Measurements from ENCODE around the gene ST3GAL3.
A peak's percentile ranks its signal among the peaks of the same experiment; 100 is the strongest.

DNA sequence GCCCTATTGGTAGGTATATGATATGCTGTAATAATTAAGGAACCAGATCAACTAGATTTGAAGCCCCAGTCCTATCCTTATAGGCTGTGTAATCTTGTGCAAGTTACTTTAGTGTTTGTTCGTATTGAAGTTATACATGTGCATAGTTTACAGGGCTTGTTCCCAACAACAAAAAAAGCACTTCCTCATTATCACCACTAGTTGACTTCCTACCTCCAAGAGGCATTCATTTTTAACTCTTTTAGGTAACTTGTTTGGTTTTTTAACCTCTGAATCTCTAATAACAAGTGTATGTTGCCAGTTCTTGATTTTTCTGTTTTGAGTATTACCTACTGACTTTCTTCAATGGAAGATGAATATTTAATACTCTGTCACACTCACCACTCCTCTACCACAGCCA is 71.9 kb downstream of the ST3GAL3 start:
- TF ChIP-seq, protein P1, sequence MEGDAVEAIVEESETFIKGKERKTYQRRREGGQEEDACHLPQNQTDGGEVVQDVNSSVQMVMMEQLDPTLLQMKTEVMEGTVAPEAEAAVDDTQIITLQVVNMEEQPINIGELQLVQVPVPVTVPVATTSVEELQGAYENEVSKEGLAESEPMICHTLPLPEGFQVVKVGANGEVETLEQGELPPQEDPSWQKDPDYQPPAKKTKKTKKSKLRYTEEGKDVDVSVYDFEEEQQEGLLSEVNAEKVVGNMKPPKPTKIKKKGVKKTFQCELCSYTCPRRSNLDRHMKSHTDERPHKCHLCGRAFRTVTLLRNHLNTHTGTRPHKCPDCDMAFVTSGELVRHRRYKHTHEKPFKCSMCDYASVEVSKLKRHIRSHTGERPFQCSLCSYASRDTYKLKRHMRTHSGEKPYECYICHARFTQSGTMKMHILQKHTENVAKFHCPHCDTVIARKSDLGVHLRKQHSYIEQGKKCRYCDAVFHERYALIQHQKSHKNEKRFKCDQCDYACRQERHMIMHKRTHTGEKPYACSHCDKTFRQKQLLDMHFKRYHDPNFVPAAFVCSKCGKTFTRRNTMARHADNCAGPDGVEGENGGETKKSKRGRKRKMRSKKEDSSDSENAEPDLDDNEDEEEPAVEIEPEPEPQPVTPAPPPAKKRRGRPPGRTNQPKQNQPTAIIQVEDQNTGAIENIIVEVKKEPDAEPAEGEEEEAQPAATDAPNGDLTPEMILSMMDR (conservative IDR thresholded peaks at IDR 0.05; ENCODE audit: low read depth in 2 of 2): peak in 1 of 2 experiments; percentile 42; a peak in 3 of 4 replicates
- TF ChIP-seq EZH2 (IDR thresholded peaks at IDR 0.05; ENCODE audit: low read depth, unreplicated experiment) (no peak), POLR2AphosphoS5 (IDR thresholded peaks at IDR 0.05; ENCODE audit: low read depth) (no peak), EZH2phosphoT487 (IDR thresholded peaks at IDR 0.05; ENCODE audit: unreplicated experiment) (no peak), CREB1 (CRISPR knock-in tag; IDR thresholded peaks at IDR 0.05; ENCODE audit: low read depth) (no peak), ZNF331 (CRISPR knock-in tag; IDR thresholded peaks at IDR 0.05; ENCODE audit: low read depth) (no peak), NANOG (IDR thresholded peaks at IDR 0.05; ENCODE audit: borderline replicate concordance) (no peak), JUNB (IDR thresholded peaks at IDR 0.05; ENCODE audit: unreplicated experiment) (no peak), STAT1 (IDR thresholded peaks at IDR 0.05; ENCODE audit: unreplicated experiment) (no peak)
- TF ChIP-seq, protein P2, sequence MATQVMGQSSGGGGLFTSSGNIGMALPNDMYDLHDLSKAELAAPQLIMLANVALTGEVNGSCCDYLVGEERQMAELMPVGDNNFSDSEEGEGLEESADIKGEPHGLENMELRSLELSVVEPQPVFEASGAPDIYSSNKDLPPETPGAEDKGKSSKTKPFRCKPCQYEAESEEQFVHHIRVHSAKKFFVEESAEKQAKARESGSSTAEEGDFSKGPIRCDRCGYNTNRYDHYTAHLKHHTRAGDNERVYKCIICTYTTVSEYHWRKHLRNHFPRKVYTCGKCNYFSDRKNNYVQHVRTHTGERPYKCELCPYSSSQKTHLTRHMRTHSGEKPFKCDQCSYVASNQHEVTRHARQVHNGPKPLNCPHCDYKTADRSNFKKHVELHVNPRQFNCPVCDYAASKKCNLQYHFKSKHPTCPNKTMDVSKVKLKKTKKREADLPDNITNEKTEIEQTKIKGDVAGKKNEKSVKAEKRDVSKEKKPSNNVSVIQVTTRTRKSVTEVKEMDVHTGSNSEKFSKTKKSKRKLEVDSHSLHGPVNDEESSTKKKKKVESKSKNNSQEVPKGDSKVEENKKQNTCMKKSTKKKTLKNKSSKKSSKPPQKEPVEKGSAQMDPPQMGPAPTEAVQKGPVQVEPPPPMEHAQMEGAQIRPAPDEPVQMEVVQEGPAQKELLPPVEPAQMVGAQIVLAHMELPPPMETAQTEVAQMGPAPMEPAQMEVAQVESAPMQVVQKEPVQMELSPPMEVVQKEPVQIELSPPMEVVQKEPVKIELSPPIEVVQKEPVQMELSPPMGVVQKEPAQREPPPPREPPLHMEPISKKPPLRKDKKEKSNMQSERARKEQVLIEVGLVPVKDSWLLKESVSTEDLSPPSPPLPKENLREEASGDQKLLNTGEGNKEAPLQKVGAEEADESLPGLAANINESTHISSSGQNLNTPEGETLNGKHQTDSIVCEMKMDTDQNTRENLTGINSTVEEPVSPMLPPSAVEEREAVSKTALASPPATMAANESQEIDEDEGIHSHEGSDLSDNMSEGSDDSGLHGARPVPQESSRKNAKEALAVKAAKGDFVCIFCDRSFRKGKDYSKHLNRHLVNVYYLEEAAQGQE (IDR thresholded peaks at IDR 0.05; ENCODE audit: unreplicated experiment): no peak
- TF ChIP-seq, protein P3, sequence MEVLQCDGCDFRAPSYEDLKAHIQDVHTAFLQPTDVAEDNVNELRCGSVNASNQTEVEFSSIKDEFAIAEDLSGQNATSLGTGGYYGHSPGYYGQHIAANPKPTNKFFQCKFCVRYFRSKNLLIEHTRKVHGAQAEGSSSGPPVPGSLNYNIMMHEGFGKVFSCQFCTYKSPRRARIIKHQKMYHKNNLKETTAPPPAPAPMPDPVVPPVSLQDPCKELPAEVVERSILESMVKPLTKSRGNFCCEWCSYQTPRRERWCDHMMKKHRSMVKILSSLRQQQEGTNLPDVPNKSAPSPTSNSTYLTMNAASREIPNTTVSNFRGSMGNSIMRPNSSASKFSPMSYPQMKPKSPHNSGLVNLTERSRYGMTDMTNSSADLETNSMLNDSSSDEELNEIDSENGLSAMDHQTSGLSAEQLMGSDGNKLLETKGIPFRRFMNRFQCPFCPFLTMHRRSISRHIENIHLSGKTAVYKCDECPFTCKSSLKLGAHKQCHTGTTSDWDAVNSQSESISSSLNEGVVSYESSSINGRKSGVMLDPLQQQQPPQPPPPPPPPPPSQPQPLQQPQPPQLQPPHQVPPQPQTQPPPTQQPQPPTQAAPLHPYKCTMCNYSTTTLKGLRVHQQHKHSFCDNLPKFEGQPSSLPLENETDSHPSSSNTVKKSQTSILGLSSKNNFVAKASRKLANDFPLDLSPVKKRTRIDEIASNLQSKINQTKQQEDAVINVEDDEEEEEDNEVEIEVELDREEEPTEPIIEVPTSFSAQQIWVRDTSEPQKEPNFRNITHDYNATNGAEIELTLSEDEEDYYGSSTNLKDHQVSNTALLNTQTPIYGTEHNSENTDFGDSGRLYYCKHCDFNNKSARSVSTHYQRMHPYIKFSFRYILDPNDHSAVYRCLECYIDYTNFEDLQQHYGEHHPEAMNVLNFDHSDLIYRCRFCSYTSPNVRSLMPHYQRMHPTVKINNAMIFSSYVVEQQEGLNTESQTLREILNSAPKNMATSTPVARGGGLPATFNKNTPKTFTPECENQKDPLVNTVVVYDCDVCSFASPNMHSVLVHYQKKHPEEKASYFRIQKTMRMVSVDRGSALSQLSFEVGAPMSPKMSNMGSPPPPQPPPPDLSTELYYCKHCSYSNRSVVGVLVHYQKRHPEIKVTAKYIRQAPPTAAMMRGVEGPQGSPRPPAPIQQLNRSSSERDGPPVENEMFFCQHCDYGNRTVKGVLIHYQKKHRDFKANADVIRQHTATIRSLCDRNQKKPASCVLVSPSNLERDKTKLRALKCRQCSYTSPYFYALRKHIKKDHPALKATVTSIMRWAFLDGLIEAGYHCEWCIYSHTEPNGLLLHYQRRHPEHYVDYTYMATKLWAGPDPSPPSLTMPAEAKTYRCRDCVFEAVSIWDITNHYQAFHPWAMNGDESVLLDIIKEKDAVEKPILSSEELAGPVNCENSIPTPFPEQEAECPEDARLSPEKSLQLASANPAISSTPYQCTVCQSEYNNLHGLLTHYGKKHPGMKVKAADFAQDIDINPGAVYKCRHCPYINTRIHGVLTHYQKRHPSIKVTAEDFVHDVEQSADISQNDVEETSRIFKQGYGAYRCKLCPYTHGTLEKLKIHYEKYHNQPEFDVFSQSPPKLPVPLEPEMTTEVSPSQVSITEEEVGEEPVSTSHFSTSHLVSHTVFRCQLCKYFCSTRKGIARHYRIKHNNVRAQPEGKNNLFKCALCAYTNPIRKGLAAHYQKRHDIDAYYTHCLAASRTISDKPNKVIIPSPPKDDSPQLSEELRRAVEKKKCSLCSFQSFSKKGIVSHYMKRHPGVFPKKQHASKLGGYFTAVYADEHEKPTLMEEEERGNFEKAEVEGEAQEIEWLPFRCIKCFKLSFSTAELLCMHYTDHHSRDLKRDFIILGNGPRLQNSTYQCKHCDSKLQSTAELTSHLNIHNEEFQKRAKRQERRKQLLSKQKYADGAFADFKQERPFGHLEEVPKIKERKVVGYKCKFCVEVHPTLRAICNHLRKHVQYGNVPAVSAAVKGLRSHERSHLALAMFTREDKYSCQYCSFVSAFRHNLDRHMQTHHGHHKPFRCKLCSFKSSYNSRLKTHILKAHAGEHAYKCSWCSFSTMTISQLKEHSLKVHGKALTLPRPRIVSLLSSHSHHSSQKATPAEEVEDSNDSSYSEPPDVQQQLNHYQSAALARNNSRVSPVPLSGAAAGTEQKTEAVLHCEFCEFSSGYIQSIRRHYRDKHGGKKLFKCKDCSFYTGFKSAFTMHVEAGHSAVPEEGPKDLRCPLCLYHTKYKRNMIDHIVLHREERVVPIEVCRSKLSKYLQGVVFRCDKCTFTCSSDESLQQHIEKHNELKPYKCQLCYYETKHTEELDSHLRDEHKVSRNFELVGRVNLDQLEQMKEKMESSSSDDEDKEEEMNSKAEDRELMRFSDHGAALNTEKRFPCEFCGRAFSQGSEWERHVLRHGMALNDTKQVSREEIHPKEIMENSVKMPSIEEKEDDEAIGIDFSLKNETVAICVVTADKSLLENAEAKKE (CRISPR knock-in tag; IDR thresholded peaks at IDR 0.05): no peak
- TF ChIP-seq, protein P4, sequence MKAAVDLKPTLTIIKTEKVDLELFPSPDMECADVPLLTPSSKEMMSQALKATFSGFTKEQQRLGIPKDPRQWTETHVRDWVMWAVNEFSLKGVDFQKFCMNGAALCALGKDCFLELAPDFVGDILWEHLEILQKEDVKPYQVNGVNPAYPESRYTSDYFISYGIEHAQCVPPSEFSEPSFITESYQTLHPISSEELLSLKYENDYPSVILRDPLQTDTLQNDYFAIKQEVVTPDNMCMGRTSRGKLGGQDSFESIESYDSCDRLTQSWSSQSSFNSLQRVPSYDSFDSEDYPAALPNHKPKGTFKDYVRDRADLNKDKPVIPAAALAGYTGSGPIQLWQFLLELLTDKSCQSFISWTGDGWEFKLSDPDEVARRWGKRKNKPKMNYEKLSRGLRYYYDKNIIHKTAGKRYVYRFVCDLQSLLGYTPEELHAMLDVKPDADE (IDR thresholded peaks at IDR 0.05): no peak

All from GM23338 (cell line).